Type B pancreatic cell (in vitro differentiated cells): ENCODE measurements around the gene SCN2A. TPM values are rescaled to one million over a fixed set of nuclear protein-coding genes. Genes with fewer than 3 reads are reported as not detected.

Experiments
- DNase-seq: peaks from one replicate; pipeline ENCODE4 v3.0.0; 2021; ENCODE audit warnings: mixed read lengths; ENCODE audit not compliant: unreplicated experiment; ENCODE audit errors: extremely low spot score
- H3K27ac Mint-ChIP-seq: 2 replicates; pipeline ENCODE4 v1.8.0; 2021; ENCODE audit warnings: mild to moderate bottlenecking, mixed read lengths
- H3K27me3 Mint-ChIP-seq: 2 replicates; pipeline ENCODE4 v1.8.0; 2021; ENCODE audit warnings: mixed read lengths
- H3K36me3 Mint-ChIP-seq: 2 replicates; pipeline ENCODE4 v1.8.0; 2021; ENCODE audit warnings: mixed read lengths
- H3K4me1 Mint-ChIP-seq: one replicate; pipeline ENCODE4 v1.8.0; 2021; ENCODE audit warnings: mixed read lengths; ENCODE audit not compliant: unreplicated experiment
- H3K4me3 Mint-ChIP-seq: 2 replicates; pipeline ENCODE4 v1.8.0; 2021; ENCODE audit warnings: mild to moderate bottlenecking, mixed read lengths
- H3K9me3 Mint-ChIP-seq: 2 replicates; pipeline ENCODE4 v1.8.0; 2021; ENCODE audit warnings: mixed read lengths
- total RNA-seq: library from RNA; stranded (reverse); gene quantifications from 2 replicates; pipeline ENCODE4 v1.2.1, GENCODE V29; 2021; ENCODE audit warnings: low replicate concordance
- TF ChIP-seq, protein P1 (sequence below): fragments of 200-600 bp; sonication (generic); conservative IDR thresholded peaks from 2 replicates; pipeline ENCODE4 v1.5.0; 2021; ENCODE audit warnings: antibody characterized with exemption, mild to moderate bottlenecking

SCN2A gene
- total RNA-seq, 1 donor from 2014 or later = 0.92 TPM

DNA sequence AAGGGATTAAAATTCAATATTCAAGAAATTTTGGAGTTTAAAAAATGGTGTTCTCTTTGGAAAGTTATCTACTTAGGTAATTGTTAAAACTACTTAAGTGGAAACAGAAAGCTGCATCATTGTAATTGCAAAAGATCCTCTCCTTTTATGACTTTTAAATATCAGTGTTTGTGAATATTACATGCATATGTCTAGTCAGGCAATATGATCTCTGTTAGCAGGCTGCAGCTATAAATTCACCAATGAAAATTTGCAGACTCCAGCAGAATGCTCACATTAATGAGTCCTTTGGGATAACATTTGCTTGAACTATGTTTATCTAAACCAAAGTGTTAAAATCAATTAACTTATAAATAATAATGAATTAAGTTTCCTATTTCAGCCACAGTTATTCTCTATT lies 171.1 kb downstream of the SCN2A start:
- no peak for DNase-seq
- H3K36me3 Mint-ChIP-seq = no peaks in the 10 kb centered on the region
- H3K9me3 Mint-ChIP-seq = no peaks in the 10 kb centered on the region
- H3K27me3 Mint-ChIP-seq = no peaks in the 10 kb centered on the region
- no peak overlapping the region for H3K27ac Mint-ChIP-seq
- H3K4me3 Mint-ChIP-seq = no peak overlapping the region
- TF ChIP-seq, protein P1, sequence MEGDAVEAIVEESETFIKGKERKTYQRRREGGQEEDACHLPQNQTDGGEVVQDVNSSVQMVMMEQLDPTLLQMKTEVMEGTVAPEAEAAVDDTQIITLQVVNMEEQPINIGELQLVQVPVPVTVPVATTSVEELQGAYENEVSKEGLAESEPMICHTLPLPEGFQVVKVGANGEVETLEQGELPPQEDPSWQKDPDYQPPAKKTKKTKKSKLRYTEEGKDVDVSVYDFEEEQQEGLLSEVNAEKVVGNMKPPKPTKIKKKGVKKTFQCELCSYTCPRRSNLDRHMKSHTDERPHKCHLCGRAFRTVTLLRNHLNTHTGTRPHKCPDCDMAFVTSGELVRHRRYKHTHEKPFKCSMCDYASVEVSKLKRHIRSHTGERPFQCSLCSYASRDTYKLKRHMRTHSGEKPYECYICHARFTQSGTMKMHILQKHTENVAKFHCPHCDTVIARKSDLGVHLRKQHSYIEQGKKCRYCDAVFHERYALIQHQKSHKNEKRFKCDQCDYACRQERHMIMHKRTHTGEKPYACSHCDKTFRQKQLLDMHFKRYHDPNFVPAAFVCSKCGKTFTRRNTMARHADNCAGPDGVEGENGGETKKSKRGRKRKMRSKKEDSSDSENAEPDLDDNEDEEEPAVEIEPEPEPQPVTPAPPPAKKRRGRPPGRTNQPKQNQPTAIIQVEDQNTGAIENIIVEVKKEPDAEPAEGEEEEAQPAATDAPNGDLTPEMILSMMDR = no peak
- H3K4me1 Mint-ChIP-seq = peaks cover 13% of the 10 kb centered on the region

DNA sequence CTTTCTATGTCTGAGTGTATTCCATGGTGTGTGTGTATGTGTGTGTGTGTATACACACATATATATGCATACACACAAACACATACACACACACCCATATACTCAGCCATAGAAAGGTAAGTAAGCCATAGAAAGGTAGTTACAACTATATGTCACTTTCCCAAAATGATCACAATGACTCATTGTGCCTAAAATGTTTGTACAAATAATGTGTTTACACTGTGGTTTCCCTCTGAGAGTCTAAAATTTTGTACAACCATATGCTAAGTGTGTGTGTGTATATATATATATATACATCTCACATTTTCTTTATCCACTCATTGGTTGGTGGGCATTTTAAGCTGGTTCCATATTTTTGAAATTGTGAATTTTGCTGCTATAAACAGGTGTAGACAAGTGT lies 175.0 kb downstream of the SCN2A start:
- Mint-ChIP-seq H3K36me3 (no peaks in the 10 kb centered on the region), H3K4me1 (peaks cover 4% of the 10 kb centered on the region), H3K27me3 (no peaks in the 10 kb centered on the region), H3K9me3 (peaks cover 5% of the 10 kb centered on the region), H3K4me3 (no peak overlapping the region), H3K27ac (no peak overlapping the region)
- DNase-seq = no peak
- TF ChIP-seq, protein P1 = no peak

GRCh38 chr2:165417009-165417408 lies 177.8 kb downstream of the SCN2A start:
- Mint-ChIP-seq H3K27ac (no peak overlapping the region), H3K4me3 (no peak overlapping the region), H3K4me1 (no peaks in the 10 kb centered on the region), H3K9me3 (peaks cover 10% of the 10 kb centered on the region), H3K27me3 (no peaks in the 10 kb centered on the region), H3K36me3 (no peaks in the 10 kb centered on the region)
- DNase-seq = no peak
- TF ChIP-seq, protein P1 = no peak

- H3K9me3 Mint-ChIP-seq = peaks cover 20% of the 10 kb centered on the region
- no peak overlapping the region for H3K4me3 Mint-ChIP-seq
- TF ChIP-seq, protein P1 = no peak
- DNase-seq = no peak
- H3K27me3 Mint-ChIP-seq = no peaks in the 10 kb centered on the region
- H3K36me3 Mint-ChIP-seq = no peaks in the 10 kb centered on the region
- no peak overlapping the region for H3K27ac Mint-ChIP-seq
- no peaks in the 10 kb centered on the region for H3K4me1 Mint-ChIP-seq
Observed at GRCh38 chr2:165420231-165420630, 181.0 kb downstream of the SCN2A start.

- H3K27ac Mint-ChIP-seq = no peak overlapping the region
- TF ChIP-seq, protein P1 = no peak
- peaks cover 14% of the 10 kb centered on the region for H3K9me3 Mint-ChIP-seq
- H3K4me1 Mint-ChIP-seq = no peaks in the 10 kb centered on the region
- H3K4me3 Mint-ChIP-seq = no peak overlapping the region
- DNase-seq = no peak
- H3K27me3 Mint-ChIP-seq = no peaks in the 10 kb centered on the region
- H3K36me3 Mint-ChIP-seq = no peaks in the 10 kb centered on the region
Observed at GRCh38 chr2:165423081-165423480, 183.9 kb downstream of the SCN2A start.

GRCh38 chr2:165425556-165425955 lies 186.3 kb downstream of the SCN2A start:
- Mint-ChIP-seq H3K27me3 (no peaks in the 10 kb centered on the region), H3K27ac (no peak overlapping the region), H3K4me3 (no peak overlapping the region), H3K9me3 (peaks cover 14% of the 10 kb centered on the region), H3K36me3 (no peaks in the 10 kb centered on the region), H3K4me1 (no peaks in the 10 kb centered on the region)
- DNase-seq = no peak
- TF ChIP-seq, protein P1 = no peak
